Putamen (tissue), 1 donor: ENCODE measurements around the gene GYG1.
"Not testable (repeated sequence)": the region's sequence is repeated elsewhere in the genome, so short reads cannot be mapped to it uniquely, and the experiment has no call there.

Source experiments
- DNase-seq: peaks from one replicate; pipeline ENCODE4 v3.0.0-alpha.2; 2016; ENCODE audit warnings: low spot score

GYG1 gene

GRCh38 chr3:148991219-148992026 is at the start of gene GYG1:
GYG1 (plus strand) TSS chr3:148991540; CDS start chr3:148991641, 101 bp downstream.
- peak; percentile 82 for DNase-seq

DNA sequence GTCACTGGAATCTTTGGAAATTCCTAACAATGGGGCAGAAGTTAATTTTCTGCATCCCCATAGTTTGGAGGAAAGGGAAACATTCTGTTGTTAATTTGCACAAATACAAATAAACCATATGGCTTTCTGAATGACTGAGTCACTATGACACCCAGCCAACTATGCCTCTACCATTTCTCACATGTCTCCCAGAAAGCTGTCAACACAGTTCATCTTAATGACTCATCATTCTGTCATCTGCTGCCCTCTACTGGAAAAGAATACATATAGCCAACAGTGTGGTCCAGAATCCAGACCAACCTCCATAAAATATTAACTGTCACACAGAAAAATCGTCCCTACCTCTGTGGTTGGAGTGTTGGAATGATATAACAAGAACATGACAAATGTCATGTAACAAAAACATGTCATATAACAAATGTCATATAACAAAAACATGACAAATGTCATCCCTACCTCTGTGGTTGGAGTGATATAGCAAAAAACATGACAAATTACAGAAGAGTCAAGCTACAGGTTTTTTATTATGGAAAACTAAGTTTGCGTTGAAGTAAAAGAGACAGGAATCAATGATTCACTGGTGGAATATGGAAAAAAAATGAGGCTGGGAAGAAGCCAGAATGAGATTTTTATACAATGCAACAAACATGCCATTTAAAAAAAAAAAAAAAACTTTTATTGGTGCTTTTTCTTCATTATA is 47.7 kb upstream of the GYG1 start:
- DNase-seq: peak; percentile 82

GRCh38 chr3:148945116-148945515 is 46.2 kb upstream of the GYG1 start:
- DNase-seq: no peak

DNA sequence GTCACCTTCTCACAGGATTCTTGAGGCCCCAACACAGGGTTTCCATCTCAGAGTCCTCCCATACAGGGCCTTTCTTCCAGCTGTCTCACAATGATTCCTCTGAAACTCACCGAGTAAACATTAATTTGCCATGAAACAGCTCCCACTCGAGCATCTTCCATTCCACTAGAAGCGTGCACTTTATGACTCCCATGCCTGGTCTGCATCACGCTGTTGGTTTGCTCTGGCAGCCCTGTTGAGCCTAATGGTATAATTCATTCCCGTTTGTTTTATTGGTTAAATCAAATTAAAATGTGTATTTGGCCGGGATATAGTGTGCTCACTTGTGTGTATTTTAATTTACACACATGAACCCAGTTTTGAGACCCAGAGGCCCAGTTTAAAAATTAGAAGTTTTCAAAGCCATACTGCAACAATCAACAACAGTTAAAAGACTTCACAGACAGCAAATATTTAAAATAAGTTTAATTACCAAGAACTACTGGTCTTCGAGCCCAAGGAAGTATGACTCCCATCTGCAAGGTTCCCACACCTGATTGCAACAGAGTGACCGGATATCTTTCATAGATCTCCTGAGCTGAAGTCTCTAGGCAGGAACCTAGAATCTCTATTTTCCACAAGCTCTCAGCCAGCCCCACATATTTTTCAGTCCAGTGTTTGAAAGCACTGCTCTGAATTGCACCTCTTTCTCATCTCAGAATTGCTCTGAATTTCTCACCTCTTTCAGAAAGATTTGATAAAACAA is 42.3 kb upstream of the GYG1 start:
- no peak for DNase-seq

- no peak for DNase-seq
Observed at GRCh38 chr3:148950806-148951205, 40.5 kb upstream of the GYG1 start.

DNA sequence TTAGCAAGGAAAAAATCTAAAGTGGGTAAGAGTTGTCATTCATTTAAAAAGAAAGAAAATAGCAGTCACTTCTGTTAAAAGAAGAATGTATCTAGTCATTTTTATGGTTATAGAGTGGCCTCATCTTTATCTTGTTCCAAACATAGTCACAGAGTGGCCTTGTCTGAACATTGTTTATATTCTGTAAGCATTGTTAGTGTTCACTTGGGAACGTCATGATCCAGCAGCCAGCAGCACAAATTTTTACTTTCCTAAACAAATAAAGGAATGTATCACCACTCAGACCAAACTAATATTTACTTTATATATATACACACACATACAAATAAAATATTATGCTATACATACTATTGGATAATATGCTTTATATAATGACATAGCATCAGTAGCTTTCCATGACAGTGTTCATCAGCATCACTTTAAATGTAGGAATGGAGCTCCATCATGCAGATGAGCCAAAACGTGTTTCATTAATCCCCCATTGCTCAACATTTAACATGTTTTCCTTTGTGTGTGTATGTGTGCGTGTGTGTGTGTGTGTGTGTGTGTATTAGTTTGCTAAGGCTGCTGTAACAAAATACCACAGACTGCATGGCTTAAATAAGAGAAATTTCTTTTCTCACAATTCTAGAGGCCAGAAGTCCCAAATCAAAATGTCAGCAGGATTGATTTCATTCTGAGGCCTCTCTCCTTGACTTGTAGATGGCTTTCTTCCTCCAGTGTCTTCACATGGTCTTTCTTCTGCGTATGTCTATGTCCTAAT is 39.6 kb upstream of the GYG1 start:
- no peak for DNase-seq

- DNase-seq: no peak
Observed at GRCh38 chr3:148953094-148953493, 38.2 kb upstream of the GYG1 start.

GRCh38 chr3:148954981-148955380 is 36.4 kb upstream of the GYG1 start:
- no peak for DNase-seq

GRCh38 chr3:148955544-148956346 is 35.6 kb upstream of the GYG1 start:
- DNase-seq: no peak

GRCh38 chr3:148957586-148957985 is 33.8 kb upstream of the GYG1 start:
- DNase-seq: no peak

DNA sequence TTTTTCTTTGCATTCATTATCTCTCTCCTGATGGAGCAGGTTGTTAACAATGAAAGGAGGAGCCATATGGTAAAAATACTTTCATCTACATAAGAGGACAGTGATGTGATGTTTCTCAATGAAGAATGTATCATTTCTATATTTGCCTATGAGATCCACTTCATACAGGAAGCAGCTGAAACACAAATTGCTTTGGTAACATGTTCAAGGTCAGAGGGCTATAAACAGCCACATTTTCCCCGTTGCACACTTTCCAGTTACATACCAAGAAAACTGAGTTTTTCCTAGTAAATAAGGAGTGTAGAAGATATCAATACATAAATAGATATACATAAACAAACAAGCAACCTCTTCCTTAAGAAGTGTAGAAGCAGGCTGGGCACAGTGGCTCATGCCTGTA is 32.6 kb upstream of the GYG1 start:
- no peak for DNase-seq

DNA sequence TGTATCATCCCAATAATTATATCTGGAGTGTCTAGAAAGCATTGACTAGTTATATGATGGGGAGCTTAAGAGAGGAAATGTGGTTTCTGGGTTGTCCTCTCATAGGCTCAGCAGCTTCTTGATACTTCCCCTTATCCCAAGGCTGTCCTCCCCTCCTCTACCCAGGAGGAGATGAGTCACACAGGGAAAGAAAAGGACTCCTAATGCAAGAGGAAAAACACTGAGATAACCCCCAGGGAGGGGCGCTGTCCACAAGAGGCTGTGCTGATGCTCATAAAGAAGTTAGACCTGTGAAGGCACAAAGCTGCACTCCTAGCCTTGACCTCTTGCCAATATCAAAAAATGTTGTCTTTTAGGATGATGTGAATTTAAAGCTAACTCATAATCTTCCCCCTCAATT is 28.8 kb upstream of the GYG1 start:
- no peak for DNase-seq

DNA sequence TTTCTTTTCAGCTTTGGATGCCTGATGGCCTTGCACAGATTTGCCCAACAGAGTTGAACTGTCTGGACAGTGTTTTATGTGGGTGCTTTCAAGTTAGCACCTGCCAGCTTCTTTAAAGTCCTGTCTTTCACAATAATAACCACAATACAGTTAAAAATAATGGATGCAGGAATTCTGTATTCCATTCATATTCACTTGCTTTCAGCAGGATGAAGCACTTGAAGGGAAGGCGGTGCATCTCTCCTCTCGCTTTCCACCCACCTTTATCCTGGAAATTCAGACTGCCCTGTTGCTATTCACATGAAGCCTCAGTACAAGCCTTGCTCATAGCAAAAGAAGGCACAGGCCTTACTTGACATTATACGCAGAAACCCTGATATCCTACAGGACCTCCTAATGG is 26.5 kb upstream of the GYG1 start:
- no peak for DNase-seq

DNA sequence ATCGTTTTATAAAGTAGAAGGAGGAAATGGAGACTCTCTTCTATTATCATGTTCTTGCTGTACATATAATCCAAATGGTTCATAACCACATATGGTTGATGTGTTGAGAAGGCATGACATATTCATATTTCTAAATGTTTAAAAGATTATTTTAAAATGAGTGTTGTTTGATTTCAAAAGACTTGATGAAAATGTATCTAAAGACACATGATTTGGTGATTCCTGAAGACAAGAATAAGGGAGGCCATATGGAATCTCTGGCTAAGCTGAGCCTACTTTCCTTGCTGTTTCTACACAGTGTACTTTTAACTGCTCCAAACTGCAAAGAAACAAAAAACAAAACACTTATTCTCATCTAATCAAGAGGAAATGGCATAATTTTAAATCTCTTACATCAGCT is 23.0 kb upstream of the GYG1 start:
- DNase-seq: no peak

DNA sequence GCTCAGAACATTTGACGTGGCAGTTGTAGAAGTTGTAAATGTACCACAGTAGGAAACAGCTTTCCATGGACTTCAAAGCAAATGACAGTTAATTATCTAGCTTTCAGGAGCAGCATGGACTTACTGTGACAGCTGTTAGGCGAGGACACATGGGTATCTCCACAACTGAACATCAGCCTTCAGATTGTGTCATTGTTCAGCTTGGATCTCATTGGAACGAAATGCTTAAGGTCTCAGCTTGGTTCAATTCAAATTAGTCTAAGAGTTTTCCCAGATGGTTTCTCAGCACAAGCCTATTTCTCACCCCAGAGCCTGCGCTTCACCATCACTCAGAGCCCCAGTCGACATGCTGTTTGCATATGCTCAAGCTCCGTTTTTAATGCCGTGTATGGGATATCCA is 21.1 kb upstream of the GYG1 start:
- DNase-seq: no peak

GRCh38 chr3:148971401-148972163 is 19.8 kb upstream of the GYG1 start:
- no peak for DNase-seq

DNA sequence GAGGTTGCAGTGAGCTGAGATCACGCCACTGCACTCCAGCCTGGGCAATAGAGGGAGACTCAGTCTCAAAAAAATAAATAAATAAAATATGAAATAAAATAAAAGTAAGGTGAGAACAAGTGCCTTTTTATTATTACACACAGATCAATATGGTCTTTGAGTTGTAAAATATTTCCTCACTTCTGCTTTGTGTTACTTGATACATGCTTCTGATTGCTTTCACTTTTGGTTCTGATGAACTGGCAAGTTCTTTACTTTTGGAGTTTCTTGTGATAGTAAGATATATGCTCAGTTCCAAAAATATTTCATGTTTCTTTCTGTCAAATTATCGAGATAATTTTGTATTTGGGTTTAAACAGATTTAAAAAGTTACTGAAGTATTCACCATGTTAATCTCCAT is 16.6 kb upstream of the GYG1 start:
- no peak for DNase-seq

DNA sequence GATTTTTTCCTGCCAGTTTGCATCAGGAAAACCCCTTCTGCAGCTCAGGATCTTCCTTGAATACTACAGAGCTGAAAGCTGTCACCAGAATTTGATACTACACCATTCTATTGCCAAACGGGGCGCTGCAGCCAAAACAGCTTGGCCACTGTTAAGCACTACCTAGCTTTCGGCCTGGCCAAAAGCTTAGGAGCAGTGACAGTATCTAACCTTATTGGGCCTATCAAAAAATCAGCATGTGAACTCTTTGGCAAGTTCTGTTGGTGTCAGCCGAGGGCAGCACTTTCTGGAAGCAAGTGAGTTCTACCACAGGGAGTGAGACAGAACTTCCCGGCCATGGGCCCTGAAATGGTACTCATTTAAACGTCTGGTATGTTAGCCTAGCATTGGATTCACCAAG is 16.1 kb upstream of the GYG1 start:
- no peak for DNase-seq

GRCh38 chr3:148975696-148976095 is 15.6 kb upstream of the GYG1 start:
- no peak for DNase-seq

GRCh38 chr3:148981273-148981672 is 10.1 kb upstream of the GYG1 start:
- DNase-seq: no peak

GRCh38 chr3:148987551-148987950 is 3.8 kb upstream of the GYG1 start:
- not testable (repeated sequence) for DNase-seq
